Measurements from ENCODE around the gene IFT80. TPM values are rescaled to one million over a fixed set of nuclear protein-coding genes. Genes with fewer than 3 reads are reported as not detected.

The IFT80 gene
- total and polyA plus RNA-seq, 12 donors, result 11.0 to 37.3 (median 22.1) TPM

DNA sequence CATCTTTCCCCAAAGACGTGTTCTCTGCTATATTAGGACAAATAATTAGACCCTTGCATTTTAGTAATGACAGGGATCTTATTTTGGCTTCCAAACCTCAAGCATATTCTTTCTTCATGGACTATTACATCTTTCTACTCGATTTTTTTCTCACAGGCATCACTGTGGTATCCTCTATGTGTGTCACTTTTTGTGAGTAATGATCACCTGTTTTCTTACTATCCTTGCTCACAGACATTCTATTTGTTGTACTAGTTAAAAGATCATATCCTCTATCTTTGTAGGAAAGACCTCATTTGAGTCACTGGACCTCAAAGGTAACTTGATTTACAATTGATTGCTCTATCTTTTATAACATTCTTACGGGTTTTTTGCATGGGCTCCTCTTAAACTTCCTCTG lies 167.0 kb downstream of the IFT80 start:
- H3K4me3 ChIP-seq, result no peak overlapping the region
- intact Hi-C loops (cut with DNase I), result no loop called here
- no peak overlapping the region for H3K27ac ChIP-seq
- peaks cover 5% of the 10 kb centered on the region for H3K27me3 ChIP-seq
- H3K4me1 ChIP-seq (replicated peaks in 1 of 2), result no peaks in the 10 kb centered on the region
- no peaks in the 10 kb centered on the region for H3K9me3 ChIP-seq (replicated peaks in 1 of 3)
- TF ChIP-seq, protein P1, sequence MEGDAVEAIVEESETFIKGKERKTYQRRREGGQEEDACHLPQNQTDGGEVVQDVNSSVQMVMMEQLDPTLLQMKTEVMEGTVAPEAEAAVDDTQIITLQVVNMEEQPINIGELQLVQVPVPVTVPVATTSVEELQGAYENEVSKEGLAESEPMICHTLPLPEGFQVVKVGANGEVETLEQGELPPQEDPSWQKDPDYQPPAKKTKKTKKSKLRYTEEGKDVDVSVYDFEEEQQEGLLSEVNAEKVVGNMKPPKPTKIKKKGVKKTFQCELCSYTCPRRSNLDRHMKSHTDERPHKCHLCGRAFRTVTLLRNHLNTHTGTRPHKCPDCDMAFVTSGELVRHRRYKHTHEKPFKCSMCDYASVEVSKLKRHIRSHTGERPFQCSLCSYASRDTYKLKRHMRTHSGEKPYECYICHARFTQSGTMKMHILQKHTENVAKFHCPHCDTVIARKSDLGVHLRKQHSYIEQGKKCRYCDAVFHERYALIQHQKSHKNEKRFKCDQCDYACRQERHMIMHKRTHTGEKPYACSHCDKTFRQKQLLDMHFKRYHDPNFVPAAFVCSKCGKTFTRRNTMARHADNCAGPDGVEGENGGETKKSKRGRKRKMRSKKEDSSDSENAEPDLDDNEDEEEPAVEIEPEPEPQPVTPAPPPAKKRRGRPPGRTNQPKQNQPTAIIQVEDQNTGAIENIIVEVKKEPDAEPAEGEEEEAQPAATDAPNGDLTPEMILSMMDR (IDR thresholded peaks at IDR 0.05), result no peak
- TF ChIP-seq POLR2A (IDR thresholded peaks at IDR 0.05), result no peak
- DNase-seq, result no peak
- H3K36me3 ChIP-seq (replicated peaks in 1 of 2), result no peaks in the 10 kb centered on the region
- WGBS, 4 donors, result 71 to 78% (median 76%) methylated on average over 3 of the region's 3 CpGs

DNA sequence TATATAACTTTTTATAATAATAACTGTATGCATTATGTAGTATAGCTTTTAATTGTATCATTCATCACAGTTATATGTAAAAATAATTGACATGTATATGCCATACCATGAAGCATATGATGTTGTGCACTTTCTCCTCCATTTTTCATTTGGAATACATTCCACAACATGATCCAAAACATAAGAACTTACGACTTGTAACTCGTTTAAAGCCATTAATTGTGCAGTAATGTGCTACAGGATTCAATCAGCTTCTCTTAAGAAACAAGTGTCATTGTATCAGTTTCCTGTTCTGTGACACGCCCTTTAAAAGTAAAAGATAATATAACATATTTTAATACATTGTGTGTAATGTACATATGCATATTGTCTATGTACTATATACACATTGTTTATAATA lies 171.6 kb downstream of the IFT80 start:
- TF ChIP-seq POLR2A (IDR thresholded peaks at IDR 0.05), result no peak
- TF ChIP-seq, protein P1 (IDR thresholded peaks at IDR 0.05), result no peak
- Histone ChIP-seq H3K36me3 (replicated peaks in 1 of 2) (no peaks in the 10 kb centered on the region), H3K27me3 (peaks cover 5% of the 10 kb centered on the region), H3K27ac (no peak overlapping the region), H3K4me3 (no peak overlapping the region), H3K4me1 (replicated peaks in 1 of 2) (peaks cover 12 to 18% of the 10 kb centered on the region in 2 donors), H3K9me3 (replicated peaks in 1 of 3) (no peaks in the 10 kb centered on the region)
- no peak for DNase-seq
- 64 to 75% (median 71%) methylated on average over 3 of the region's 3 CpGs for WGBS, 4 donors
- intact Hi-C loops (cut with DNase I), result no loop called here

DNA sequence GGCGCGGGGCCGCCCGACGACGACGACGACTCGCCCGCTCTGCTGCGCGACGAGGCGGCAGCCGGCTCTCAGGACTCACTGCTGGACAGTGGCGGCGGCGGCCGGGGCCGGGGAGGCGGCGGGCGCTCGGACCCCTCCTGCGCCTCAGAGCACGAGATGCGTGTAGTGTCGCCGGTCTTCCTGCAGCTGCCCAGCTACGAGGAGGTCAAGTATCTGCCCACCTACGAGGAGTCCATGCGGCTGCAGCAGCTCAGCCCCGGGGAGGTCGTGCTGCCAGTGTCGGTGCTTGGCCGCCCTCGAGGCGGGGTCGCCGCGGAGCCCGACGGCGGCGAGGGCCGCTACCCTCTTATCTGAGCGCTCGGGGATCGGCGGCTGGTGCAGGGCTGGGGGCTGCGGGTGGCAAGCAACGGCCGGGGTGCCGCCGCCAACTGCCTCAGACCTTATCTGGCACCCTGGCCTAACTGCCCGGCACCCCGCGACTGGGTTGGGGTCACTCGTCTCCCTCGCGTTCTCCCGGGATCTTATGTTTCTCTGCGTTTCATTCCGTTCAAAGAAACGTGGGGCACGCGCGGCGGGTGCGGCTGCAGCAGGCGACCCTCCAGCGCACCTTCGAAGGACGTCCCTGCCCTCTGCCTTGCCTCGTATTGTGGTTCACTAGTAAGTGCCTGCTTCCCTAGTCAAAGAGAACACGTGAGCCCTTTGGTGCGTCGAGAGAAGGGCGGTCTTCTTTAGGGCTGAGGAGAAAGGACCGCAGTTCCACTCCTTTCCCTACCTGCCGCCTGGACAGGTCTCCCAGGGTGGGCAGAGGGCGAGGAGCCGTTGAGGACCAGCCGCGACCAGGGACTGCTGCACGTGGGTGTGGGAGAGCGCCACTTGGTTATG lies 172.8 kb downstream of the IFT80 start:
- DNase-seq, result peak in 2 of 7 donors; percentile 4 to 11
- H3K4me1 ChIP-seq (replicated peaks in 1 of 2), result peaks cover 12 to 18% of the 10 kb centered on the region in 2 donors
- H3K4me3 ChIP-seq, result peak overlapping the region in 1 of 4 donors; percentile 70
- H3K27ac ChIP-seq, result no peak overlapping the region
- 3 to 10% (median 6%) methylated on average over 12 to 87 of the region's 87 CpGs for WGBS, 4 donors
- no peaks in the 10 kb centered on the region for H3K9me3 ChIP-seq (replicated peaks in 1 of 3)
- no peak for TF ChIP-seq POLR2A (IDR thresholded peaks at IDR 0.05)
- TF ChIP-seq, protein P1 (IDR thresholded peaks at IDR 0.05), result no peak
- H3K36me3 ChIP-seq (replicated peaks in 1 of 2), result no peaks in the 10 kb centered on the region
- intact Hi-C loops (cut with DNase I), result no loop called here
- peaks cover 5% of the 10 kb centered on the region for H3K27me3 ChIP-seq

DNA sequence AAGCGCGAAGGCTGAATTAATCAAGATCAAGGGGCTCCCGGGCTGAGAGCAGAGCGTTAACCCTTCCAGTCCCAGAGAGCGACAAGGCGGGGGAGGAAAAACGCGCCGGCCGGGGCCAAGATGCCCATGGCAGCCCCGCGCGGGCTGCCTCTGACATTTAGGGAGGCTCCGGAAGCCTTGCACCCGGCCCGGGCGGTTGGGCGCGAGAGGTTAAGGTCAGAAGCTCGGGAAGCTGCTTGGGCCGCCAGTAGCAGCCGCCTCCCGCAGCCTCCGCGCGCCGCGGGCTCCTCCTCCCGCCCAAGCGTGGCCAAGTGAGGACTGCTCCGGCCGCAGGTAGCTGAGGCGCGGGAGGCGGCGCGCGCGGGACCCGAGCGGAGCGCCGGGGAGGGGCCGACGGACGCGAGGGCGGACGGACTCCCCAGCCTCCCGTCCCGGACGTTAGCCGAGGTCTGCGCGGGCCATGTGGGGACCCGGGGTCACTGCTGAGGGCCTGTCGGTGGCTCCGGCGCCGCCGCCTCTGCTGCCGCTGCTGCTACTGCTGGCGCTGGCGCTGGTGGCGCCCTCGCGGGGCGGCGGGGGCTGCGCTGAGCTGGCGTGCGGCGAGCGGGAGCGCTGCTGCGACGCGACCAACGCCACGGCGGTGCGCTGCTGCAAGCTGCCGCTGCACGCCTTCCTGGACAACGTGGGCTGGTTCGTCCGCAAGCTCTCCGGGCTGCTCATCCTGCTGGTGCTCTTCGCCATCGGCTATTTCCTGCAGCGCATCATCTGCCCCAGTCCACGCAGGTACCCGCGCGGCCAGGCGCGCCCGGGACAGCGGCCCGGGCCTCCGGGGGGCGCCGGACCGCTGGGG lies 173.6 kb downstream of the IFT80 start, which contains the start of gene C3orf80:
Gene C3orf80, plus strand, starts transcription at position 247 of the 850 bp plus-strand sequence. Its CDS starts 214 bp downstream, at position 461.
- Histone ChIP-seq H3K27ac (no peak within 1 kb of the TSS), H3K27me3 (peaks cover 5% of the 10 kb centered on the region), H3K4me1 (replicated peaks in 1 of 2) (peaks cover 12 to 18% of the 10 kb centered on the region in 2 donors), H3K4me3 (peak within 1 kb of the TSS in 3 of 4 donors; percentile 24 to 70 (median 37)), H3K36me3 (replicated peaks in 1 of 2) (no peaks in the 10 kb centered on the region), H3K9me3 (replicated peaks in 1 of 3) (no peaks in the 10 kb centered on the region)
- WGBS, 4 donors, result 0 to 2% (median 1%) methylated on average over 9 to 104 of the region's 104 CpGs
- DNase-seq, result peak in 6 of 7 donors; percentile 36 to 46 (median 39)
- intact Hi-C loops (cut with DNase I), result no loop called here
- TF ChIP-seq, protein P1 (IDR thresholded peaks at IDR 0.05), result peak in 2 of 6 experiments; percentile 19 to 27
- peak in 1 of 2 donors; percentile 10 for TF ChIP-seq POLR2A (IDR thresholded peaks at IDR 0.05)

Data from adrenal gland (tissue), 12 donors.